IPS-NIHi7 (cell line): ENCODE data around the gene CLMP.
A peak's percentile ranks its signal among the peaks of the same experiment; 100 is the strongest.
"Not testable (repeated sequence)": the region's sequence is repeated elsewhere in the genome, so short reads cannot be mapped to it uniquely, and the experiment has no call there.

ENCODE experiments used
- DNase-seq: peaks from one replicate; pipeline ENCODE4 v3.0.0; 2012; ENCODE audit warnings: mixed read lengths; ENCODE audit errors: extremely low spot score

Gene CLMP

DNA sequence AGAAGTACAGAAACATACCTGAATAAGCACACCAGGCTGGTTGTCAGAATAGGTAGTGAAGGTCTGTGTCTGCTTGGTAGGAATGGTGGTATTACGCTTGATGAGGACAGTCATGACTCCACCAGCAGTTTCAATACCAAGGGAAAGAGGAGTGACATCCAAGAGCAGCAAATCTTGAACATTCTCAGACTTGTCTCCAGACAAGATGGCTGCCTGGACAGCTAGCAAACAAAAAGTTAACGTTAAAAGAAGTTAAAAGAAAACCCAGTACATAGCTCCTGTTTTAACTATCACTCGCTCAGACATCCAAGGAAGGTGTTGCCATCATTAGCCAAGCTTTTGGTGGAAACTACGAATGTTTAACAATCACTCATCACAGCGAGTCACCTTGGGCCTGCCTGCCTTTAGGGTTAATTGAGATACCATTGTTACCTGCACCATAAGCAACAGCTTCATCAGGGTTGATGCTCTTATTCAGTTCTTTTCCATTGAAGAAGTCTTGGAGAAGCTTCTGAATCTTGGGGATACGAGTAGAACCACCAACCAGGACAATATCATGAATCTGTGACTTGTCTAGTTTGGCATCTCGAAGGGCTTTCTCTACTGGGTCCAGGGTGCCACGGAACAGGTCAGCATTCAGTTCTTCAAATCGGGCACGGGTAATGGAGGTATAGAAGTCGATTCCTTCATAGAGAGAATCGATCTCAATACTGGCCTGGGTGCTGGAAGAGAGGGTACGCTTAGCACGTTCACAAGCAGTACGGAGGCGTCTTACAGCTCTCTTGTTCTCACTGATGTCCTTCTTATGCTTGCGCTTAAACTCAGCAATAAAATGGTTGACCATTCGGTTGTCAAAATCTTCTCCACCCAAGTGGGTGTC lies 135.8 kb downstream of the CLMP start:
- not testable (repeated sequence) for DNase-seq

DNA sequence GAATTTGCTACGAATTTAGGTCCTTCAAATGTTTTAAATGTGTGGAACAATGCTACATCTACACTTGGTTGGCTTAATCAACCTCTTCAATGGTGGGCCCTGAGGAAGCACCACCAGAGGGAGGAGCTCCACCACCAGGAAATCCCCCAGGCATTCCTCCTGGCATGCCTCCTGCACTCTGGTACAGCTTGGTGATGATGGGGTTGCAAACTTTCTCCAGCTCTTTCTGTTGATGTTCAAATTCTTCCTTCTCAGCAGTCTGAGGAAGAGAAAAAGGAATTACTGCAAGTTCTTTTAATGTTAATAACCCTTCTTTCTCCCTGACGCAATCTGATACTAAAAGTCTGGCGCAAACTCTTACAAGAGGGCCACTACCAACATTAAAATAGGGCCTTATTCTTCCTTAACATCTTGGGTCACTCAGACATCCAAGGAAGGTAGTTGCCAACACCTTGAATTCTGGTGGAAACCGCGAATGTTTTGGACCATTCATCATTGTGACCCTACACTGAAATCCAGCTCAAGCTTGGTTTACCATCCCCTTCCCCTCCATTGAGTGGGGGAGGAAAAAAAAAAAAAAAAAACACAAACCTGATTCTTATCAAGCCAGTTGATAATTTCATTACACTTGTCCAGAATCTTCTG lies 137.3 kb downstream of the CLMP start:
- no peak for DNase-seq

DNA sequence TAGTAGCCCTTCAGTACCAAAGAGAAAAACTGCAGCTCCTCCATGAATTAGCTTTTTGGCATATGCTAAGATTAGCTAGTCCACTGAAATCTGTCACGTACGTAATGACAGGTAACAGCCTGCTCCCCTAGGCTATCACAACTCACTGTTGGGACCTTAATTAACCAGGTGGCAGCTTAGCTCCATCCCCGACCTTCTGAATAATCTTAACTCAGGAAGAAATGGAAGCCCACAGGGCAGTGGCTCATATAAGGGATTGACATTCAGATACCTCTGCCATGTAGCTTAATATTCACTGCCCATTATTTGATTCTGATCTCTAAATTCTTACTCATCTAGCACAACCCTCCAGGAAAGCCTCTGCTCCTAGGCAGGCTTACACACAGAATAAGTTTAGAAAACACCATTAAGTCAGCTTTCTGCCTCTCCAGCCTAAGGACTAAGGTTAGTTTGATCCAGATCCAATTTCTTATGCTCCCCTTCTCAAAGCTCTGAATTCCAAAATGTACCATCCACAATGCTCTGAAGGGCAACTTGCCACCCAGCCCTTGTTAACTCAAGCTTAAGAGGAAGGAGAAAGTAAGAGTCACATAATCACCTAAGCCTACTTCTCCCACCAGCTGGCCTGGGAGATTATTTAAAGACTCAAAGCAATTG lies 138.1 kb downstream of the CLMP start:
- DNase-seq: no peak

DNA sequence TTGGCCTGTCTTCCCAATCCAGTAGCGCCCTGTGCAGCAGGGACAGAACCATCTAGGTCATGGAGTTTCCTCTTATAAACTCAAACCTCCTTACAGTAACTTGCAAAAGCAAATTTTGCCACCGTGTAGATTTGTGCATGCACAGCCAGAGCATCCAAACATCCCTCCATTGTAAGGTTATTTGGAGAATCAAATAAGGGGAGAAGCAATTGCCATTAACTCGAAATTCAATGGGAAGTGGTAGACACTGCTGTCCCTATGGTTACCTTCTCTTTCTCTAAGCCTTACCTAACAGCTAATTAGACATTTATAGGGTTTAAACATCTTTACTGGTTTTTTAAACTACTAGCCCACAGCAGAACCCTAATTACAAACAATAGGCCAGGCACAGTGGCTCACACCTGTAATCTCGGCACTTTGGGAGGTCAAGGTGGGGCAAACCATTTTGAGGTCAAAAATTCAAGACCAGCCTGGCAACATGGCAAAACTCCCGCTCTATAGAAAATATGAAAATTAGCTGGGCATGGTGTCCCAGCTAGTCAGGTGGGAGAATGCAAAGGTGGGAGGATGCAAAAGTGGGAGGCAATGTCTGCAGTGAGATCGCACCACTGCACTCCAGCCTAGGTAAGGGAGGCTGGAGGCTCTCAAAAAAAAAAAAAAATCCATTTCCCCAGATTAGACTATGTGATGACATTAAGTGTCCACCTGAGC lies 139.7 kb downstream of the CLMP start:
- no peak for DNase-seq

DNA sequence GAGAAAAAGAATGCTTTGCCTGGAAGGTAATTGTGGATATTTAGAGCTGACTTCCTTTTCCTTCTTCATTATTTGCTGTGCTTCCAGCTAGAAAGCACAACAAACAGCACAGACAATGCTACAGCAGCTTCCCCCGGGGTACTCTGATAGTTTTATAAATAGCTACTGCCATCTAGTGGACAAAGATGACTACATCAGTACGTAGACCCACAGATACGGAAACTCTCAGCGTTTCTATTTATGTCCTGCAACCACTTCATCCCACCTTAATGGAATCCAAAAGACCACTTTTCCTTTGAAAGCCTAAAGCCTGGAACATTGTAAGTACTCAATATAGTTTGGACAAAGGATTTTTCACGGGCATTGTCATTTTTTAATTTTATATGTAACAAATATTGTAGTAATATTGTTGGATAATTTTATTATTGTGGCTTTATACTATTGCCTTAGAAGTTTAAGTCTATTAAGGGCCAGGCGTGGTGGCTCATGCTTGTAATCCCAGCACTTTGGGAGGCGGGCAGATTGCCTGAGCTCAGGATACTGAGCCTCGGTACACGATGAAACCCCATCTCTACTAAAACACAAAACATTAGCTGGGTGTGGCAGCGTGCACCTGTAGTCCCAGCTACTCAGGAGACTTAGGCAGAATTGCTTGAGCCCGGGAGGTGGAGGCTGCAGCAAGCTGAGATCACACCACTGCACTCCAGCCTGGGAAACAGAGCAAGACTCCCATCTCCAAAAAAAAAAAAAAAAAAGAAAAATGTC lies 140.6 kb downstream of the CLMP start:
- DNase-seq: peak; percentile 65

DNA sequence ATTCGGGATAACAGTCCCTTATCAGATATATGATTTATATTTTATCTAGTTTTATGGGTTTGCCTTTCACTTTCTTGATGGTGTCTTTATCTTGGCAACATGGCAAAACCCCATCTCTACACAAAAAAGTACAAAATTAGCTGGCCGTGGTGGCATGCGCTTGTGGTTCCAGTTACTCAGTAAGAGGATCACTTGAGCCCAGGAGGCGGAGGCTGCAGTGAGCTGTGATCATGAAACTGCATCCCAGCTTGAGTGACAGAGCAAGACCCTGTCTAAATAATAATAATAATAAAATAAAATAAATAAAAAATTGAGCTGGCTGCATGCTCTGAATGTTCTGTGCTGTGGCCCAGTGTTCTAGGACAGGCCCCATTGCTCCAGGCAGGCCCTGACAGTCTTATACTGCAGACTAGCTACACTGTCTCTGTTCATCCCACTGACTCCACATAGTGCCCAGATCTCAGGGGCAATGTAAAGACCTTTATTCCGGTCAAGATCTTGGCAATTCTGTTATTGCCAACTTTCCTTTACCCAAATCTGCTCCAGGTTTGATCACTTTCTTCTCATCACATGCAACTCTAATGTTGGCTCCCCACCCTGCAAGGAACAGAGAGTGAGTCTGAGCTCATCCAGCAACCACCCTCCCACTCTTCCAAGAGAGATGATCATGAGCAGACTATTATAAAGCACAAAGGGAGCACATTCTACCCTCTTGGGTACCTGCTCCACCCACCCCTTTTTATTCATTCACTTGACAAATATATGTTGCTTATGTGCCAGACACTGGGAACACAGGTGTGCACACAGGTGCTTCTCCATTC lies 141.9 kb downstream of the CLMP start:
- no peak for DNase-seq

DNA sequence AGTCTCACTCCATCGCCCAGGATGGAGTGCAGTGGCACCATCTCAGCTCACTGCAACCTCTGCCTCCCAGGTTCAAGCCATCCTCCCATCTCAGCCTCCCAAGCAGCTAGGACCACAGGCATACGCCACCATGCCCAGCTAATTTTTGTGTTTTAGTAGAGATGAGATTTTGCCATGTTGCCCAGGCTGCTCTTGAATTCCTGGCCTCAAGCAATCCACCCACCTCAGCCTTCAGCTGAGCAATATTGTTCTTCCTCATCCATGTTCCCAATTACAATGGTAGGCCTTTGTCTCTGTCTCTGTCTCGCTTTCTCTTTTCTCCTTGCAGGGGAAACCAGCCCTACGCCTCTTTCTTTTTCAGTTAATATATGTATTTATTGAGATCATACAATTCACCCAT lies 143.4 kb downstream of the CLMP start:
- DNase-seq: no peak

DNA sequence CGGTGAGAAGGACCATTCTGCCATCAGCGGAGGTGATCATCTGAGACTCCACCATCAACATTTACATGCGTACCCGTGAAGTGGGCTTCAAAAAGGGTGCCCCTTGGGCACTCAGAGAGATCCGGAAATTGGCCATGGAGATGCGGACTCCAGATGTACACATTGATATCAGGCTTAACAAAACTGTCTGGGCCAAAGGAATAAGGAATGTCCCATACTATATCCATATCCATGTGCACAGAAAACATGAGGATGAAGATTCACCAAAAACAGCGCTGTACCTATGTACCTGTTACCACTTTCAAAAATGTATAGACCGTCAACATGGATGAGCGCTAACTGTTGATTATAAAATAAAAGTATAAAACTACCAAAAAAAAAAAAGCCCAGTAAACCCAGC lies 143.9 kb downstream of the CLMP start:
- no peak for DNase-seq

DNA sequence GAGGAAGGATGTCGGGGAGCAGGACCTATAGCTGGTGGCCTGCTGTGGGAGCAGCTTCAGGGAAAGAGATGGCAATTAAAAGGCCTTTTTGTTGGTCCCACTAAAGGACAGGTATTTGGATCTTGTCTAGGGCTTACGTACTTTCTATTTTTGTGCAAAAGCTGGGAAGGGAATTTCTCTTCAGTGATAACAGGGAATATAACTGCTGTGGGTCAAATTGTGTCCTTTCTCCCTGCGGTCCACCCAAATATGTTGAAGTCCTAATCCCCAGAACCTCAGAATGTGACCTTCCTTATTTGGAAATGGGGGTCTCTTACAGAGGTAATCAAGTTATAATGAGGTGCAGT lies 147.1 kb downstream of the CLMP start:
- DNase-seq: no peak

DNA sequence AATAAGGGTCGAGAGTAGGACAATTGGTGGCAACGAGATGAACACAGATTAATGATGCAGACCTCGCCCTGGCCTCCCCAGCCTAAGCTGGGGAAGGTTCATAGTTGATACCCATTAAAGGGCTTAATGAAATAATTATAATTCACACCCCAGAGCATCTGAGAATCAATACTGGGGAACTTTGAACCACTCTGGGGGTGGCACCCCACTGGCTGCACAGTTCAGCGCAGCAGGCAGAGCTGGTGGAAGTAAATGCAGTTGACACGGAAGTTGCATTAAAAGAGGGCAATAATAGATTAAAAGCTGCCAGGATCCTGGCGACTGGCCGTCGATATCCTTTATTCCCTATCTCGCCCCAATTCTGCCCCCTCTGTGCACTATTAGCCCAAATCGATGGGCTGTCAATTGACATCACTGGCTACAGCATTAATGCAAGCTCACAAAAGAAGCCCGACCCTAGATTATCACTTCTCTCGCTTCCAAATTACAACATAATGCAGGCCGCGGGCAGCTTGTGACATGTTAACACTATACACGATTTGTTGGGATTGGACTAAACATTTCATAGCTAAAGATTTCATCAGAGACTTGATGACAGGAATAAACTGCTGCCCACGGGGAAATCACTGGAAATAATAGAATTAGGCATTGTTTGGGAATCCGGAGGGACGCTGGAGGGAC lies 147.6 kb downstream of the CLMP start:
- DNase-seq: no peak

DNA sequence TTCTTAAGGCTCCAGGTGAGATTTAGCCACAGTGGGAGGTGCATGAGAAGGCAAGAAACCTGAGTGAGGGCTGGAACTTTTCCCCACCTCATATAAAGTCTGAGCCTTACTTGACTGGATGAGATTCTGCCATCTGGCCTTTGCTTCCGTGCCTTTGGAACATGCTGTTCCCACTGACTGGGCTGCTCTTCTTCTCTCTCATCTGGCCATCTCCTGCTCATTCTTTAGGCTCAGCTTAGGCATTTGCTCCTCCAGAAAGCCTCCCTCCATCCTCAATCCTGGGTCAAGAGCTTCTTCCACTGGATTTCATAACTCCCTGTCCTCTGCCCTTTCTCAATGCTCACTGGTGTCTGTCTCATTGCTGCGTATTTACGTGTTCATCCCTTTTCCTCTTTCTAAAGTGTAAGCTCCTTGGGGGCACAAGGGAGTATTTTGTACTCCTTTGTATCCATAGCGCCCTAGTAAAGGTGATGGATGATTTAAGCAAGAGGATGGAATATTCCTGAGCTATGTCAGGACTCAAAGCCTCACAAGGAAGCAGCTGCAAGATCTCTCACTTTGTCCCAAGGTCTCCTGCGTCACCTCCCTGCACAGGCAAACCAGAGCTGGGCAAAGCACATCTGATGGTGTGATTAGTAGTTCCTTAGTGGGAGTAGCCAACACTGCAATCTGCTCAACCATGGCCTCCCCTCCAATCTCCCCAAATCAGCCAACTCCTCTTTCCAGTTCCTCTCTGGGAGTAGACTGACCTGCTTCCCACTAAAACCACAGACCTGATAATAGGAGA lies 148.4 kb downstream of the CLMP start:
- DNase-seq: no peak

DNA sequence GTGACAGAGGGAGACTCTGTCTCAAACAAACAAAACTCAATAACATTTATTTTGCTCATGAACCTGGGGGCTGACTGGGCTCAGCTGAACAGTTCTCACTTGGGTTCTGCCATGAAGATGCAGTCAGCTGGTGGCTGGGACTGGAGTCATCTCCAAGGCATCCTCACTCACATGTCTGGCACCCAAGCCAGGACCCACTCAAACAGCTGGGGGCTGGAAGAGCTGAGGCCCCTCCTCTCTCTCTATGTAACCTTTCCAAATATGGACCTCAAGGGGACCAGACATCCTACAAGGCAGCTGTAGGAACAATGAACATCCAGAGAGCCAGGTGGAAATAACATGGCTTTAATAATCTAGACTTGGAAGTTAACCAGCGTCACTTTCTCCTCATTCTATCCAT lies 149.9 kb downstream of the CLMP start:
- DNase-seq: no peak

DNA sequence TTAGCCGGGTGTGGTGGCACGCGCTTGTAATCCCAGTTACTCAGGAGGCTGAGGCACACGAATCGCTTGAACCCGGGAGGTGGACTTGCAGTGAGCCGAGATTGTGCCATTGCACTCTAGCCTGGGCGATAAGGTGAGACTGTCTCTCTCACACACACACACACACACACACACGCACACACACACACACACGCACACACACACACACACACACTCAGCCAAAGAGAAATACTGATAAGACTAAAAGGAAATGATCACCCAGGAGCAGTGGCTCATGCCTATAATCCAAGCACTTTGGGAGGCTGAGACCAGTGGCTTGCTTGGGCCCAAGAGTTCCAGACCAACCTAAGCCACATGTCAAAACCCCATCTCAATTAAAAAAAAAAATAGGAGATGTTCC lies 153.9 kb downstream of the CLMP start:
- DNase-seq: no peak

DNA sequence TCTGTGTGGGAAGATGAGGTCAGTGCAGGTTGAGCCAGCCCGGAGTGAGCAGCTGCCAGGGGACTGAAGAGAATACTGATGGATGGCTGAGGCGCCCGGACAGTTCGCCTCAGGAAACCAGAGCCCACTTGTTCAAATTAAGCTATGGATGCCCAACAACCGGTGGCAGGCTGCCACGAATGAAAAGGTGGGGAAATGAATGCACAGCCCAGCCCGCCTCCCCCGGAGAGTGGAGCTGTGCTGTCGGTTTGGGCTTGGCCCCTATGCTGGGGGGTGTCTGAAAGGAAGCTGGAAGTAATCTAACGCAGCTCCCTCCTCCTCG lies 155.0 kb downstream of the CLMP start:
- no peak for DNase-seq

DNA sequence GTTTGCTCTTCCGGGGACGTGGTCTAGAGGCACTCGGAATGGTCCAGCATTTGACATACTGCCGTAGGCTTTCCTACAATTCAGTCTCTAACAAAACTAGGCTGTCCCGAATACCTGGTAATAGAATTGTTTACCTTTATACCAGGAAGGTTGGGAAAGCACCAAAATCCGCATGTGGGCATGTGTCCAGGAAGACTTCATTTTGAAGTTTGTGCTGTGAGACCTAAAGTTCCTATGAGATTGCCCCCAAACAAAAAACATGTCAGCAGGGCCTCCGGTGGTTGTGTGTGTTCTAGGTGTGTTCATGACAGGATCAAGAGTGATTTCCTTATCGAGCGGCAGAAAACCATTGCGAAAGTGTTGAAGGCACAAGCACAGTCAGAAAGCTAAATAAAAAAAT lies 159.2 kb downstream of the CLMP start:
- DNase-seq: no peak

DNA sequence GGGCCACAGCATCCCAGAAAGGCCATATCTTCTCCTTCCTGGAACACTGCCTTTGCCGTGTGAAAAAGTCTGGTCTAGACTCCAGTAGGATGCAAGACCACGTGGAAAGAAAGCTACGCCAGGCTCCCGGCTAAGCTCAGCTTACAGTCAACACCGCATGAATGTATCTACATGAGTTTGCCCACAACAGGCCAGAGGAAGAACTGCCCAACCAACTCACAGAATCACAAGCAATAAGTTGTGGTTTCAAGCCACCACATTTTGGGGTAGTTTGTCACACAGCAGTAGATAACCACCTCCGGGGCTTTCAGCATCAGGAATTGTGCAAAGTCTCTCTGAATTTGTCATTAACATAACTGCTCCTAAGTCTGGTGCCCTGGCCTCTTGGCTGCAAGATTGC lies 160.5 kb downstream of the CLMP start:
- DNase-seq: no peak

DNA sequence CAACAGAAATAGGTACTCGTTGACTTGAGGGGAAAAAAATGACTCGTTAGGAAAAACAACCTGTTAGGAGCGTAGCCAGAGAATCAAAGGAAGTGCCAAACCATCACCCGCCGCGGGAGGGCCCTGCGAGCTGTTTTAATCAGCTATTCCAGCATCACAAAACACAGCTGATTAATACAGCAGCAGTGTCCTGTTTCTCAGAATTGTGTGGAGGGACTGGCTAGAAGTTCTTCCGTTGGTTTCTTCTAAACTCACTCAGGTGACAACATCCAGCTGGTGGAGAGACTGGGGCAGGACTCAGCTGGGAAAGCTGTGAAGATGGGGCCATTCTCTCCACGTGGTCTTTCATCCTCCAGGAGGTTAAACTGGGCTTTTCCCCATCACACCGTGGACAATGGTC lies 161.2 kb downstream of the CLMP start:
- DNase-seq: no peak

DNA sequence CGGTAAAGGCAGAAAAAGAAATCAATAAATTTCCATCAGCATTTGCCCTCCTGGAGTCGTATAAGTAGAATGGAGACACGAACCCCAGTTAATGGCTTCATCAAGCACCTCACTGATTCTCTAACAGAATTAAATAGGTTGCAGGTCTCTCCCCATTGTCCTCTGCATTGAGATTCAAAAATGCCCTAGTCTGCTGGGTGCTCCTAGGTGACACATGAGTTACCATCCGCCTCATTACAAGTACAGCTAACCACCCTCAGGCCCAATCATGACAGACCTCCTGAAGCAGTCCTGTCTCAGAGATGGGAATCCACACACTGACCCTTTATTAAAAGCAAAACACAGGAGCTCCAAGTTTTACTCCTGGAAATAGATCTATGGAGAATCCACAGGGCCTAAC lies 164.5 kb downstream of the CLMP start:
- DNase-seq: no peak

DNA sequence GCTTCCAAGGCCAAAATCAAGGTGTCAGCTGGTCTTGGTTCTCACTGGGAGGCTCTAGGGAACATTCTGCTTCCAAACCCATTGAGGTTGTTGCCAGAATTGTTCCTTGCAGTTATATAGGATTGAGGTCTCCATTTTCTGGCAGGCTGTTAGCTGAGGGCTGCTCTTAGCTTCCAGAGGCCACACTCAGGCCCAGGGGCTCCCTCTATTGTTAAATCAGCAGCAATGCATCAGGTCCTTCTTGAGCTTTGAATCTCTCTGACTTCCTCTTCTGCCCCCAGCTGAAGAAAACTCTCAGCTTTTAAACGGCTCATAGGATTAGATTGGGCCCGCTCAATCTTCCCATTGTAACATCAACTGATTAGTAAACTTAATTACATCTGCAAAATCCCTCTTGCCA lies 174.1 kb downstream of the CLMP start:
- peak; percentile 82 for DNase-seq
